Large intestine (tissue), 12 donors: ENCODE results near the gene FAM83E. TPM values are rescaled to one million over a fixed set of nuclear protein-coding genes. Genes with fewer than 3 reads are reported as not detected.
A peak's percentile ranks its signal among the peaks of the same experiment; 100 is the strongest.
"Not testable (repeated sequence)": the region's sequence is repeated elsewhere in the genome, so short reads cannot be mapped to it uniquely, and the experiment has no call there.

Experiments used
- DNase-seq, 2 donors: peaks; one replicate each; pipeline versions ENCODE4 v3.0.0 to v3.0.0-alpha.2; 2013
- H3K27ac ChIP-seq: one replicate; pipeline ENCODE4 v1.5.1; 2013; ENCODE audit warnings: low read length
- H3K27me3 ChIP-seq: 2 replicates; pipeline ENCODE4 v1.6.1; 2013; ENCODE audit warnings: low read length; ENCODE audit not compliant: control insufficient read depth, insufficient read depth
- H3K36me3 ChIP-seq: 2 replicates; pipeline ENCODE4 v1.6.1; 2013; ENCODE audit warnings: low read length; ENCODE audit not compliant: control insufficient read depth, insufficient read depth
- H3K4me1 ChIP-seq: one replicate; pipeline ENCODE4 v1.6.1; 2013; ENCODE audit warnings: low read length; ENCODE audit not compliant: control insufficient read depth, insufficient read depth
- H3K4me3 ChIP-seq: one replicate; pipeline ENCODE4 v1.5.1; 2013; ENCODE audit warnings: low read length
- H3K9me3 ChIP-seq: one replicate; pipeline ENCODE4 v1.6.1; 2013; ENCODE audit warnings: mild to moderate bottlenecking, low read depth, low read length, moderate library complexity; ENCODE audit not compliant: control insufficient read depth
- WGBS: methylation state at CpG from one replicate; pipeline ENCODE4 v1.1.5; 2013; ENCODE audit warnings: low lambda C conversion rate; ENCODE audit not compliant: insufficient coverage; 5-methylcytosine and 5-hydroxymethylcytosine counted together
- long read RNA-seq, 11 donors: transcript quantifications; one replicate each; lab custom pipeline, GENCODE V29; 2026
- polyA plus RNA-seq: library from polyadenylated mRNA; unstranded; fragments of 120-200 nt; gene quantifications from one replicate; pipeline ENCODE4 v1.2.1, GENCODE V29; 2013

Gene FAM83E
- polyA plus RNA-seq = 77.5 TPM
- long read RNA-seq, donor 1, partial matches to known transcripts = 0 of 3 reads
- long read RNA-seq, donor 1, other reads (novel, unspliced or antisense) = 0 of 3 reads
- long read RNA-seq, donor 2, transcript FAM83E-201 (5 exons, 1,926 nt) = major isoform, 5 of 8 reads
- long read RNA-seq, donor 2, partial matches to known transcripts = 0 of 8 reads
- long read RNA-seq, donor 2, other reads (novel, unspliced or antisense) = 0 of 8 reads
- long read RNA-seq, donor 3, partial matches to known transcripts = 0 of 6 reads
- long read RNA-seq, donor 3, other reads (novel, unspliced or antisense) = 0 of 6 reads
- long read RNA-seq, donor 4 = 0 reads
- long read RNA-seq, donor 5, partial matches to known transcripts = 0 of 2 reads
- long read RNA-seq, donor 5, other reads (novel, unspliced or antisense) = 0 of 2 reads
- long read RNA-seq, donor 6, partial matches to known transcripts = 6 of 9 reads
- long read RNA-seq, donor 6, other reads (novel, unspliced or antisense) = 0 of 9 reads
- long read RNA-seq, donor 7, partial matches to known transcripts = 0 of 2 reads
- long read RNA-seq, donor 7, other reads (novel, unspliced or antisense) = 0 of 2 reads
- long read RNA-seq, donor 8, transcript FAM83E-201 (5 exons, 1,926 nt) = major isoform, 6 of 7 reads
- long read RNA-seq, donor 8, partial matches to known transcripts = 0 of 7 reads
- long read RNA-seq, donor 8, other reads (novel, unspliced or antisense) = 0 of 7 reads
- long read RNA-seq, donor 9, partial matches to known transcripts = 0 of 3 reads
- long read RNA-seq, donor 9, other reads (novel, unspliced or antisense) = 0 of 3 reads
- long read RNA-seq, donor 10, partial matches to known transcripts = 0 of 1 reads
- long read RNA-seq, donor 10, other reads (novel, unspliced or antisense) = 0 of 1 reads
- long read RNA-seq, donor 11, partial matches to known transcripts = 37 of 38 reads
- long read RNA-seq, donor 11, other reads (novel, unspliced or antisense) = 0 of 38 reads

DNA sequence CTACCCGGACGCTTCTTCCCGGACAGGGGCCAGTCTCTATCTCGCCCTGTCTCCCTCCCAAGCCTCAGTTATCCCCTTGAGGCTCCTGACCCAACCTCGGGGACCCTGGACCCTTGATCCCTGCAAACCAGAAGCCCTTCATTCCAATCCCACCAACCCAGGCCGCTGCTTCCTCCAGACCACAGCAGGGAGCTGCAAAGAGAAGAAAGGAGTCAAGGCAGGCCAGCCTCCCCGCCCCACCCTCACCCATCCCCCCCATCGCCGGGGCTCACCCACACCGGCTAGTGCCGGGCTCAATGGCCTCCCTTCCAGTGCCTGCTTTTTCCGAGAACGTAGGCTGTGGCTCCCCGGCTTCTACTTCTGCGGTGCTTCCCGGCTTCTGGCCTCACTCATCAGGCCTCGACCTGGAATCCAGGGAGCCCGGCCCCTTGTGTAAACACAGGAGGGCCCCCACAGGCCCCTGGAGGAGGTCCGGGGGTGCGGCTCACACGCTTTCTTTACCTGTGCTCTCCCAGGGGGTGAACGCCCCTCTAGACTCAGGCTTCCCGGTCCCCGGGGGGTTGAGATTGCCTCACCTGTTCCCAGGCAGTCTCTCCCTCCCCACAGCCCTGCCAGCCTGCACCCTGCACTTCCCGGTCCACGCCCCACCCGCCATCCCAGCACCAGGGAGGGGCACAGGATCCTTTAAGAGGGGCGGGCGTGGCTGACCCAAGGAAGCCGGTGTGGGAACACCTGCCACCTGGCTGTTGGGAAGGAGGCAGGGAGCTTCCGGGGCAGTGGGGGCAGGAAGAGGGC is at the start of gene FAM83E:
TSS of gene FAM83E (minus strand) at position 641 of the 795 bp plus-strand sequence. CDS start 1,704 bp downstream, outside the sequence.
- no peaks in the 10 kb centered on the region for H3K27me3 ChIP-seq
- DNase-seq = peak; percentile 98 to 100
- peaks cover 4% of the 10 kb centered on the region for H3K9me3 ChIP-seq
- no CpG with 5 or more reads among the region's 31 CpGs for WGBS
- peak within 1 kb of the TSS; percentile 96 for H3K27ac ChIP-seq
- peaks cover 43% of the 10 kb centered on the region for H3K36me3 ChIP-seq
- H3K4me1 ChIP-seq = peaks cover 52% of the 10 kb centered on the region
- H3K4me3 ChIP-seq = peak within 1 kb of the TSS; percentile 65

DNA sequence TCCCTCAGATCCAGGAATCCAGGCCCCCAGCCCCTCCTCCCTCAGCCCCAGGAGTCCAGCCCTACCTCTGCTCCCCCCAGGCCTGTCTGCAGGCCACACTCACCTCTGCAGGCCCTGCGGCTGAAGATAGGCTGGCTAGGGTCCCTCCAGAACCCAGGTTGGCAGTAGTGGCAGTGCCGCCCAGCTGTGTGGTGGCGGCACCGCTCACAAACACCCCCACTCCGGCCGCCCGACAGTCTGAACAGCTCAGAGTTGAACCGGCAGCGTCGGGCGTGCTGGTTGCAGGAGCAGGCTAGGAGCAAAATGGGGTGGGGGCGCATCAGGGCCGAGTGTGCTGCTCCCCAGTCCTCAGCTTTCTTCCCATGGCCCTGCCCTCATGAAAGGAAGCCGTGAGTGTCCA is 49.6 kb upstream of the FAM83E start:
- no CpG with 5 or more reads among the region's 14 CpGs for WGBS
- no peak overlapping the region for H3K4me3 ChIP-seq
- no peaks in the 10 kb centered on the region for H3K27me3 ChIP-seq
- H3K4me1 ChIP-seq = no peaks in the 10 kb centered on the region
- no peak for DNase-seq
- no peaks in the 10 kb centered on the region for H3K36me3 ChIP-seq
- no peak overlapping the region for H3K27ac ChIP-seq
- no peaks in the 10 kb centered on the region for H3K9me3 ChIP-seq

DNA sequence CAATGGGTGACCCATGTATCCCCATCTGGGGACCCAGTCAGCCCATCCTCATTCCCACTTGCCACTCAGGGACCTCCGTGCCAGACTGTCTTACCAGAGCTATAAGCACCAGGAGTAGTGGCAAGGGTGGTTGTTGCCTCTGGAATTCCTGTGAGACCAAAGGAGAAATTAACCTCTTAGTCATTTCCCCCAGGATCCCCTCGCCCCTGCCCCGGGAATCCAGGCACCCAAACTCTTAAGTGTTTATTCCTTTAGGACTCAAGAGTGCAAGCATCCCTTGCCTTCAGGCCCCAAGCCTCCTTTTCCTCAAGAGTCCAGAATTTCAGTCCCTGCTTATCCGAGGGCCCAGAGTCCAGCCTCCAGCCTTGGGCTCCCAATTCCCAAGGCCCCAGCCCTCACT is 48.8 kb upstream of the FAM83E start:
- Histone ChIP-seq H3K27me3 (no peaks in the 10 kb centered on the region), H3K9me3 (no peaks in the 10 kb centered on the region)

DNA sequence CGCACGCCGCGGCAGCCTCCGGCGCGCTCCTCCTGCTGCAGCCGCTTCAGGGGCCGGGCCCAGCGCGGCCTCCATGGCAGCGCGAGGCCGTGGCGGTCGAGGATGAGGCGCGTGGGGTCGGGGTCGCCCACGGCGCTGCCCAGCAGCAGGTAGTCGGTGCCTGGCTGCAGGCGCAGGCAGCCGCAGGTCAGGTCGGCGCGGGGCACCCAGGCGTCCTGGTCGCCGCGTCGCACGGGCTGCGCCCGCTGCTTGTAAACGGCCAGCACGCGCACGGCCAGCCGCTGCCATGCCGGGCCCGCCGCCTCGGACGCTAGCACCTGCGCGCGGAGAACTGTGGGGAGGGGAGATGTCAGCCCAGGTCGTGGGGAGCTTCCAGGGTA is 46.8 kb upstream of the FAM83E start:
- DNase-seq = no peak
- H3K27ac ChIP-seq = no peak overlapping the region
- no CpG with 5 or more reads among the region's 50 CpGs for WGBS
- H3K27me3 ChIP-seq = no peaks in the 10 kb centered on the region
- H3K36me3 ChIP-seq = no peaks in the 10 kb centered on the region
- no peaks in the 10 kb centered on the region for H3K9me3 ChIP-seq
- no peaks in the 10 kb centered on the region for H3K4me1 ChIP-seq
- no peak overlapping the region for H3K4me3 ChIP-seq

More for the DNA sequence above, 48.8 kb upstream of the FAM83E start:
- WGBS = no CpG with 5 or more reads among the region's 4 CpGs
- DNase-seq = no peak
- no peaks in the 10 kb centered on the region for H3K4me1 ChIP-seq
- H3K36me3 ChIP-seq = no peaks in the 10 kb centered on the region
- no peak overlapping the region for H3K27ac ChIP-seq
- H3K4me3 ChIP-seq = no peak overlapping the region

DNA sequence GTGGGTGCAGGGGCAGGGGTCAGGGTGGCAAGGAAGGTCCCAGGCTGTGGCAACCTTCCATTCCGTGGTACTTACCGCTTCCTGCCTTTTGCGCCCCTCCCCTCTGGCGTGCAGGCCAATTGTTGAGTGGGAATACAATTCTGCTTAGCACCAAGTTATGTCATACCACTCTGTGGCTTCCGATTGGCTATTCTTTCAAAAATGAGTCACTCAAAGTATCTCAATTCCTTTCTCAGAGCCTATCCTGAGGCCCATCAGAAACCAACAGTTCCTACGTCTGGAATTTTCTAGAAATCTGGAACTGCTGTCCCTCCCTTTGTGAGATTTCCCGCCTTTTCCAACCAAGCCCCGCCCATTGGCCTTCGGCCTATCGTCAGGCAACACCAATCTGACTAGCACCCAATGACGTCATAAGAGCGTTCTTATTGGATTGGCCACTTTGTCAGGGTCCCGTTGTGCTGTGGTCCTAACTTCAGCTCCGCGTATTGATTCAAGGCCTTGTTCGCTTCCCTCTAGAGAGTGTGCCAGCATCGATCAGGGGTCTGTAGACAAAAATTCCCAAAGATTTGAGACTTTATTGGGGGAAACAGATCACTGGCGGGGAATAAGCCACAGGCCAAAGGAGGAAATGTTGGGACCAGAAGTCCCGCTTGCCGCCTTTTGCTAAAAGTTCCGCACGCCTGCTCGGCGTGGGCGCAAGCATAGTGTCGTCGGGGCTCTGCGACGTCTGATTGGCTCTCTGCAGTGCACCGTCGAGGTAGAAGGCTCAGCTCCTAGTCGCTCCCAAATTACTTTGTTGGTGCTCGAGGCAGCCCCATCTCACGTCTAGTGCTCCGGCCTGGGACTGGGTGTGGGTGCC is 46.2 kb upstream of the FAM83E start:
- Histone ChIP-seq H3K36me3 (no peaks in the 10 kb centered on the region), H3K4me3 (no peak overlapping the region), H3K9me3 (no peaks in the 10 kb centered on the region), H3K4me1 (no peaks in the 10 kb centered on the region), H3K27ac (no peak overlapping the region), H3K27me3 (no peaks in the 10 kb centered on the region)
- peak; percentile 71 to 78 for DNase-seq
- WGBS = no CpG with 5 or more reads among the region's 35 CpGs

DNA sequence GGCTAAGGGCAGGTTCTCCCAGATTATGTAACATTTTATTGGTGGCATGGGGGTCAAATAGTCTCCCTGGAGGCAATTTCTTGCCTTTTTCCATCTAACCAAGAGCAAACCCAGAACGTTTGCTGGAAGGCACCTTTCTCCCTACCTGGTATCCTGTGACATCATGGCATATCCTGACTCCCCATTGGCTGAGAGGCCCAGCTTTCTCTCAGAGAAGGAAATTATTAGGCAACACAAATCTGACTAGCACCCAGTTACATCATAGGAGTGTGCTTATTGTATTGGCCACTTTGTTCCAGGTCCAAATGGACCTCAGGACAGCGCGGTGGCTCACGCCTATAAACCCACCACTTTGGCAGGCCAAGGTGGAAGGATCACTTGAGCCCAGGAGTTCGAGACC is 44.9 kb upstream of the FAM83E start:
- Histone ChIP-seq H3K27ac (no peak overlapping the region), H3K36me3 (no peaks in the 10 kb centered on the region), H3K4me1 (no peaks in the 10 kb centered on the region), H3K4me3 (no peak overlapping the region), H3K27me3 (no peaks in the 10 kb centered on the region), H3K9me3 (no peaks in the 10 kb centered on the region)
- DNase-seq = peak in 1 of 2 donors; percentile 52
- WGBS = no CpG with 5 or more reads among the region's 5 CpGs

DNA sequence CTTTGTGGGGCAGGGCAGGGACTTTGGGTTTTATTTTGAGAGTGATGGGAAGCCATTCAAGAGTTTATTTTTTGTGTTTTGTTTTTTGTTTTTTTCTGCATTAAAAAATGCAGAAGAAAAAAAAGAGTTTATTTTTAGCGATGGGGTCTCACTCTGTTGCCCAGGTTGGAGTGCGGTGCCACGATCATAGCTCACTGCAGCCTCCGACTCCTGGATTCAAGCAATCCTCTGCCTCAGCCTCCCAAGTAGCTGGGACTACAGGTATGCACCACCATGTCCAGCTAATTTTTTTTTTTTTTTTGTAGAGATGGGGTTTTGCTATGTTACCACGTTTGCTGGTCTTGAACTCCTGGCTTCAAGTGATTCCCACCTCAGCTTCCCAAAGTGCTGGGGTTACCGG is 43.6 kb upstream of the FAM83E start:
- Histone ChIP-seq H3K36me3 (no peaks in the 10 kb centered on the region), H3K4me1 (no peaks in the 10 kb centered on the region), H3K4me3 (no peak overlapping the region), H3K27me3 (no peaks in the 10 kb centered on the region), H3K27ac (no peak overlapping the region), H3K9me3 (no peaks in the 10 kb centered on the region)
- WGBS = no CpG with 5 or more reads among the region's 6 CpGs
- no peak for DNase-seq

DNA sequence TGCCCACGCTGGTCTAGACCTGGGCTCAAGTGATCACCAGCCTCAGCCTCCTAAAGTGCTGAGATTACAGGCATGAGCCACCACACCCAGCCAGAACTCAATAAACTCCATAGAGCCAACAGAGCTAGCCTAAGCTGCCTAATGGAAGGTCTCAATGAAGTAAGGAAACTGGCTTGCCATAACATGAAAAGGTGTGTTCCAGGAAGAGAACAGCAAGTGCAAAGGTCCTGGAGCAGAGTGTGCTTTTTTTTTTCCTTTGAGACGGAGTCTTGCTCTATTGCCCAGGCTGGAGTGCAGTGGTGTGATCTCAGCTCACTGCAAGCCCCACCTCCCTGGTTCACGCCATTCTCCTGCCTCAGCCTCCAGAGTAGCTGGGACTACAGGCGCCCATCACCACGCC is 43.0 kb upstream of the FAM83E start:
- H3K36me3 ChIP-seq, DNase-seq, H3K27ac ChIP-seq, H3K4me1 ChIP-seq, H3K27me3 ChIP-seq, H3K9me3 ChIP-seq, H3K4me3 ChIP-seq: not testable (repeated sequence)
- no CpG with 5 or more reads among the region's 5 CpGs for WGBS

DNA sequence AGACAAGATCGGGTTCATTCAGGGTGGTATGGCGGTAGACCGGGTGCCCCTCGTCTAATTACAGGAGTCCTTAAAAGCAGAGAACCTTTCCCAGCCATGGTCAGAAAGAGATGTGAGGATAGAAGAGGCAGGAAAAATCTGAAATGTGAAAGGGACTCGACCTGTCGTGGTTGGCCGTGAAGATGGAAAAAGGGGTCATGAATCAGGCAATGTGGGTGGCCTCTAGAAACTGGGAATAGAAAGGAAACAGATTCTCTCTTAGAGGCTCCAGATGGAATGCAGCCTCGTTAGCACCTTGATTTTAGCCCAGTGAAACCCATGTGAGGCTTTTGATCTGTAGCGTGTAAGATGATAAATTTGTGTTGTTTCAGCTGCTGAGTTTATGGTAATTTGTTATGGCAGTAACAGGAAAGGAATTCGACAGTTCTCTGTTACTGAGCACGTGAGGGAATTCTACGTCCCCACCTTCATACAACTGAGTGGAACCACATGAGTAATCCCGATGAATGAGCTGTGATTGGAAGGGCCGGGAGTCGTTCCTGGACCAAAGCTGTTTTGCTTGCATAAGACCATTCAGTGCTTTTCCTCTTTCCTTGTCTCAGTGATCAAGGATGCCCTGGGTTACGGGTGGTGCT is 42.1 kb upstream of the FAM83E start:
- Histone ChIP-seq H3K27me3 (no peaks in the 10 kb centered on the region), H3K9me3 (no peaks in the 10 kb centered on the region), H3K4me3 (no peak overlapping the region), H3K36me3 (no peaks in the 10 kb centered on the region), H3K27ac (no peak overlapping the region), H3K4me1 (no peaks in the 10 kb centered on the region)
- DNase-seq = peak in 1 of 2 donors; percentile 31
- 50% methylated on average over 2 of the region's 16 CpGs for whole genome bisulfite sequencing
